RWPE2 (cell line): ENCODE results near the gene EFR3B.

ENCODE experiments used
- ATAC-seq: fragments of 200-7000 bp; cut with Tn5 transposase; 3 replicates; pipeline ENCODE4 v1.9.1; 2021; ENCODE audit warnings: low read depth
- DNase-seq: peaks from one replicate; pipeline ENCODE4 v3.0.0-alpha.2; 2020; ENCODE audit warnings: low spot score
- H3K27ac ChIP-seq: fragments of 450-650 bp; 2 replicates; pipeline ENCODE4 v1.5.1; 2017; ENCODE audit warnings: mild to moderate bottlenecking; ENCODE audit not compliant: poor library complexity, severe bottlenecking
- H3K27me3 ChIP-seq: fragments of 250-450 bp; sonication (Bioruptor Pico); 2 replicates; pipeline ENCODE4 v1.5.1; 2021; ENCODE audit warnings: mild to moderate bottlenecking, moderate library complexity; ENCODE audit not compliant: insufficient read depth, poor library complexity, severe bottlenecking
- H3K36me3 ChIP-seq: fragments of 250-450 bp; sonication (Bioruptor Pico); 2 replicates; pipeline ENCODE4 v1.5.1; 2020; ENCODE audit warnings: low read depth, mild to moderate bottlenecking, moderate library complexity
- H3K4me1 ChIP-seq: fragments of 250-450 bp; sonication (Bioruptor Pico); 2 replicates; pipeline ENCODE4 v1.5.1; 2021; ENCODE audit warnings: mild to moderate bottlenecking, moderate library complexity; ENCODE audit not compliant: insufficient read depth, poor library complexity, severe bottlenecking
- H3K4me3 ChIP-seq: fragments of 250-450 bp; sonication (Bioruptor Pico); 2 replicates; pipeline ENCODE4 v1.5.1; 2021; ENCODE audit warnings: mild to moderate bottlenecking, moderate library complexity; ENCODE audit not compliant: severe bottlenecking
- H3K9me3 ChIP-seq: fragments of 250-450 bp; sonication (Bioruptor Pico); 2 replicates; pipeline ENCODE4 v1.5.1; 2021; ENCODE audit warnings: mild to moderate bottlenecking, moderate library complexity; ENCODE audit not compliant: severe bottlenecking
- CTCF ChIP-seq: fragments of 450-650 bp; IDR thresholded peaks from one replicate; pipeline ENCODE4 v1.5.1; 2017; ENCODE audit warnings: mild to moderate bottlenecking, moderate library complexity; ENCODE audit not compliant: poor library complexity, severe bottlenecking

EFR3B gene

GRCh38 chr2:25173719-25174118 lies 131.8 kb downstream of the EFR3B start:
- H3K4me1 ChIP-seq: no peaks in the 10 kb centered on the region
- peaks cover 11% of the 10 kb centered on the region for H3K27me3 ChIP-seq
- H3K27ac ChIP-seq: no peak overlapping the region
- no peak for DNase-seq
- no peak overlapping the region for H3K4me3 ChIP-seq
- no peaks in the 10 kb centered on the region for H3K9me3 ChIP-seq
- no peak for ATAC-seq
- H3K36me3 ChIP-seq: no peaks in the 10 kb centered on the region
- no peak for TF ChIP-seq CTCF

GRCh38 chr2:25174192-25174861 lies 132.5 kb downstream of the EFR3B start:
- no peak for ATAC-seq
- no peaks in the 10 kb centered on the region for H3K36me3 ChIP-seq
- H3K27me3 ChIP-seq: peaks cover 5% of the 10 kb centered on the region
- H3K4me1 ChIP-seq: no peaks in the 10 kb centered on the region
- DNase-seq: no peak
- H3K27ac ChIP-seq: no peak overlapping the region
- H3K9me3 ChIP-seq: no peaks in the 10 kb centered on the region
- H3K4me3 ChIP-seq: no peak overlapping the region
- TF ChIP-seq CTCF: no peak

- no peak for TF ChIP-seq CTCF
- no peaks in the 10 kb centered on the region for H3K27me3 ChIP-seq
- H3K4me3 ChIP-seq: no peak overlapping the region
- H3K36me3 ChIP-seq: no peaks in the 10 kb centered on the region
- DNase-seq: no peak
- H3K4me1 ChIP-seq: no peaks in the 10 kb centered on the region
- no peak for ATAC-seq
- H3K27ac ChIP-seq: no peak overlapping the region
- no peaks in the 10 kb centered on the region for H3K9me3 ChIP-seq
Measured at GRCh38 chr2:25176138-25176537, 134.3 kb downstream of the EFR3B start.

GRCh38 chr2:25176541-25177181 lies 134.8 kb downstream of the EFR3B start:
- DNase-seq (no peak), ATAC-seq (no peak)
- H3K4me3 ChIP-seq: no peak overlapping the region
- no peak for TF ChIP-seq CTCF
- no peaks in the 10 kb centered on the region for H3K4me1 ChIP-seq
- H3K27me3 ChIP-seq: no peaks in the 10 kb centered on the region
- H3K9me3 ChIP-seq: no peaks in the 10 kb centered on the region
- H3K27ac ChIP-seq: no peak overlapping the region
- H3K36me3 ChIP-seq: no peaks in the 10 kb centered on the region

GRCh38 chr2:25177211-25177611 lies 135.3 kb downstream of the EFR3B start:
- Histone ChIP-seq H3K27ac (no peak overlapping the region), H3K4me3 (no peak overlapping the region), H3K9me3 (no peaks in the 10 kb centered on the region), H3K36me3 (no peaks in the 10 kb centered on the region), H3K27me3 (no peaks in the 10 kb centered on the region), H3K4me1 (no peaks in the 10 kb centered on the region)
- no peak for TF ChIP-seq CTCF
- DNase-seq (no peak), ATAC-seq (no peak)
